GM12865 (cell line): ENCODE results near the gene COPRS.

Experiments used
- DNase-seq: peaks from one replicate; pipeline ENCODE4 v3.0.0; 2010; ENCODE audit warnings: low read depth
- H3K4me3 ChIP-seq: 2 replicates; pipeline ENCODE4 v1.5.1; 2011; ENCODE audit warnings: mild to moderate bottlenecking, low read depth, low read length, control low read depth
- TF ChIP-seq, protein P1 (sequence below): IDR thresholded peaks from 2 replicates; pipeline ENCODE4 v1.5.1; 2011; ENCODE audit warnings: low read length, control low read depth, low read depth, inconsistent platforms; ENCODE audit not compliant: insufficient read depth; ENCODE audit errors: missing control alignments

Gene COPRS

DNA sequence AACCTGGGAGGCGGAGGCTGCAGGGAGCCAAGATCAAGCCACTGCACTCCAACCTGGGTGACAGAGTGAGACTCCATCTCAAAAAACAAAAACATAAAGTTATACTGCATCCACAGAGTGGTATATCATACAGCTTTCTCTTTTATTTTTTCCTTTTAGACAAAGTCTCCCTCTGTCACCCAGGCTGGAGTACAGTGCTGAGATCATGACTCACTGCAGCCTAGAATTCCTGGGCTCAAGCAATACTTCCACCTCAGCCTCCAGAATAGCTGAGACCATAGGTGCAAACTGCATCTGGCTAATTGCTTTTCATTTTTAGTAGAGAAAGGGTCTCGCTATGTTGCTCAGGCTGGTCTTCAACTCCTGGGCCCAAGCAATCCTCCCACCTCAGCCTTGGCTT, 10.0 kb upstream of the COPRS start:
- DNase-seq, result no peak
- TF ChIP-seq, protein P1, sequence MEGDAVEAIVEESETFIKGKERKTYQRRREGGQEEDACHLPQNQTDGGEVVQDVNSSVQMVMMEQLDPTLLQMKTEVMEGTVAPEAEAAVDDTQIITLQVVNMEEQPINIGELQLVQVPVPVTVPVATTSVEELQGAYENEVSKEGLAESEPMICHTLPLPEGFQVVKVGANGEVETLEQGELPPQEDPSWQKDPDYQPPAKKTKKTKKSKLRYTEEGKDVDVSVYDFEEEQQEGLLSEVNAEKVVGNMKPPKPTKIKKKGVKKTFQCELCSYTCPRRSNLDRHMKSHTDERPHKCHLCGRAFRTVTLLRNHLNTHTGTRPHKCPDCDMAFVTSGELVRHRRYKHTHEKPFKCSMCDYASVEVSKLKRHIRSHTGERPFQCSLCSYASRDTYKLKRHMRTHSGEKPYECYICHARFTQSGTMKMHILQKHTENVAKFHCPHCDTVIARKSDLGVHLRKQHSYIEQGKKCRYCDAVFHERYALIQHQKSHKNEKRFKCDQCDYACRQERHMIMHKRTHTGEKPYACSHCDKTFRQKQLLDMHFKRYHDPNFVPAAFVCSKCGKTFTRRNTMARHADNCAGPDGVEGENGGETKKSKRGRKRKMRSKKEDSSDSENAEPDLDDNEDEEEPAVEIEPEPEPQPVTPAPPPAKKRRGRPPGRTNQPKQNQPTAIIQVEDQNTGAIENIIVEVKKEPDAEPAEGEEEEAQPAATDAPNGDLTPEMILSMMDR, result no peak
- no peak overlapping the region for H3K4me3 ChIP-seq

DNA sequence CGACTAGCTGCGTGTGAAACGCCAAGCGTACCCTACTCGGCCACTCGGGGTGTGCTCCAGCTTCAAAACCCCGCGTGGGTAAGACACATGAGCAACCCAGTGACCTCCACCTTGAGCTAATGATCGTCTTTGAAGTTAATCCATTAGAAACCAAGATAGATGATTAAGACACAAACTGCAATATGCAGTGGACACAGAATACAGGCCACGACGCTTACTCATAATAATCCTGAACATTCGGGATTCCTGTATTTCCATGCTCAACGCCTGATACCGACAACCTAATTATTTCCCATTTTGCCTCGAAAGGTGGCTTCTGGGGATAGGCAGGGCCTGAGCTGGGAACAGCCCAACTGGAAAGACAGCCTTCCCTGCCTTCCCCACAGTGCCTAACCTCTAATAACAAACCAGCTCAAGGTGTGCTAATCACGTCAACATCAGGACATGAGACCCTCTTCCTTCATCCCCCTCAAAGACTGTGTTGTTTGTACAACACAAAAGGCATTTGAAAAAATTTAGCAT, 504 bp upstream of the COPRS start:
- peak overlapping the region; percentile 63 for H3K4me3 ChIP-seq

DNA sequence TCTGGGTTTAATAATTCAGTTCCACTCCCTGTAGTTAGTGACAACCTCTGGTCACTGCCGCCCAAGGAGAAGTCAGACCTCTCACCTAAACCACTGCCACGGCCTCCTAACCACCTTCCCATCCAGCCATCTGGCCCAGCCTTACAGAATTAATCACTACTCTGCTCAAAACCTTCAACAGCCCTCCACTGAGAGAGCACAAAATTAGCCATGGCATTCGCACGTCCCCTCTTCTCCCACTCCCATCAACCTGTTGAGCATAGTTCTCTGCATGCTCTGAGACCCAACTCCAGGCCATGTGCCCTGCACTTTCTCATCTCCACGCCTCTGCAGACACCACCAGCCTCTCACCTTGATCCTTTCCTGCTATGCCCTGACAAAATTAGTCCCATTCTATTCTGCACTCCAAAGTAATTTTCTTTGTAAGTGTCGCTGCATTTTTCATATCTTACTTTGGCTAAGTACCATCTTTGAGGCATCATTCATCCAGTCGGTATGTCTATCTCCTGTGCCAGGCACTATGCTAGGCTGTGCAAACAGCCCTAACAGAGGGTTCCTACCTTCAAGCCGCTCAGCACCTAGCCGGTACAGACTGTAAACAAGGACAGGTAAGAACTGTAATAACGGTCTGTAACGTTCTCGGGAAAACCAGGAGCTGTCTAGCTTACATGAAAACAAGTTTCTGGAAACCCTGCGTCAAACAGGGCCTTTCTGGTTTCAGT, 963 bp downstream of the COPRS start:
- H3K4me3 ChIP-seq, result peak overlapping the region; percentile 71
- TF ChIP-seq, protein P1, result no peak
- no peak for DNase-seq

More for the DNA sequence above, 504 bp upstream of the COPRS start:
- no peak for DNase-seq
- TF ChIP-seq, protein P1, result no peak

DNA sequence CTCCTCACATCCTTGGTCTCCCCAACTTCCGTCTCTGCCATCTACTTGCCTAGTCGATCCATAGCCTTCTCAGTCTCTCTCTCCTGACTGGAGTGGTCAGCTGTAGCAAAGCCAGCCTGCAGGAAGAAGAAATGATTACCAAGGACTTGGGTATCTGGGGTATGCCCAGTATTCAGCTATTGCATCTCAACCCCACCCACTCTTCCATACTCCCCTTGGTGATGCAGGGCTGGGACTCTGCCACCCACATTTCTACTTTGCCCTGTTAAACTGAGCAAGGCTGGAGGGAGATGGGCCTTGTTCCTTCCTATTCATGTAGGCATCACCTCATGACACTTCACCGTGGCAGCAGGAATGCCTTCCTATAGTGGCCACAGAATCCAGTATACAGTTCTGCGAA, 2.3 kb downstream of the COPRS start:
- TF ChIP-seq, protein P1, result no peak
- H3K4me3 ChIP-seq, result no peak overlapping the region
- no peak for DNase-seq

DNA sequence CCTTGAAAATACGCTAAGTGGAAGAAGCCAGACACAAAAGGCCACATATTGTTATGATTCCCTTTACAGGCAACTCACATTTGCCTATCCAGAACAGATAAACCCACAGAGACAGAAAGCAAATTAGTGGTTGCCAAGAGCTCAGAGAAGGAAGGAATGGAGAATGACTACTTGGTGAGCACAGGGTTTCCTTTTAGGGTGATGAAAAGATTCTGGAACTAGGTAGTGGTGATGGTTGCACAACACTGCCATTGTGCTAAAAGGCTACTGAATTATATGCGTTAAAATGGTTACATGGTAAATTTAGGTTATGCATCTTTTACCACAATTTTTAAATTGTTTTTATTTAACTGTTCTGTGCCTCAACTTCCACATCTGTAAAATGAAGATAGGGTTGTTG, 4.4 kb downstream of the COPRS start:
- TF ChIP-seq, protein P1, result no peak
- no peak overlapping the region for H3K4me3 ChIP-seq
- no peak for DNase-seq

DNA sequence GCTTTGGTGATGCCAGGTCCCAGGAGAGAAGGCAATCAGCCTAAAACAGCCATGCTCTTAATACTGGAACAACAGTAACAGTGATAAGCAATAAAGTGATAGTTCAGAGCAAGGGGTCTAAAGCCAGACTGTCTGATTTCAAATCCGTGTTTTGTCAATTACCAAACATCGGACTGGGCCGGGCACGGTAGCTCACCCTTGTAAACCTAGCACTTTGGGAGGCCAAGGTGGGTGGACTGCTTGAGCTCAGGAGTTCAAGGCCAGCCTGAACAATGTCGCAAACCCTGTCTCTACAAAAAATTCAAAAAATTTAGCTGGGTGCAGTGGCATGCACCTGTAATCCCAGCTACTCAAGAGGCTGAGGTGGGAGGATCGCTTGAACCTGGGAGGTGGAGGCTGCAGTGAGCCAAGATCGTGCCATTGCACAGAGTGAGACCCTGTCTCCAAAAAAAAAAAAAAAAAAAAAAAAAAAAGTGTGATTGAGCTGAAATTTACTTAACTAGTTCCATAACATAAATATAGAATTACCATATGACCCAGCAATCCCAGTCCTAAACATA, 5.1 kb downstream of the COPRS start:
- no peak for DNase-seq
- TF ChIP-seq, protein P1, result no peak
- no peak overlapping the region for H3K4me3 ChIP-seq
